ENCODE data around the gene WDFY2.

The WDFY2 gene

DNA sequence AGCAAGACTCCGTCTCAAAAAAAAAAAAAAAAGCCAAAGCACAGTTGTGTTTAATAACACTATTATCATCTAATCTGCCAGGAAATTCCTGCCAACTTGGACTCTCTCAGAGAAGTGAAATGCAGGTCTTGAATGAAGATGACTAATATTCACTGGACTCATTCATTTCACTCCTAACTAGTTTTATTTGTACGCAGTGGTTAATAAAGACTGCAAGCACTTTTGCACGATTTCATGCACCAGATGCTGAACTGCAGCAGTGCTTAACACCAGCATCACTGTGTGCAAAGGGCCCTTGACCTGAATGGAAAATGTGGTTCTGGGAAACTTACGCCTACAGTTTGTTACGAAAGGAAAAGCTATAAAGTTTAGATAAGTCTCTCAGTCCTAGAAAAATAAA is 156.4 kb downstream of the WDFY2 start:
- H3K9ac ChIP-seq (ENCODE audit: low read length), result no peak overlapping the region
- TF ChIP-seq CTCF (IDR thresholded peaks at IDR 0.05; ENCODE audit: insufficient read depth, low read length, poor library complexity, severe bottlenecking) (no peak), EZH2phosphoT487 (conservative IDR thresholded peaks at IDR 0.05; ENCODE audit: low read length) (no peak)
- H3K9me3 ChIP-seq (ENCODE audit: insufficient read depth, low read length), result no peaks in the 10 kb centered on the region
- H3K27ac ChIP-seq (ENCODE audit: low read depth, low read length), result no peak overlapping the region
- H3F3A ChIP-seq (ENCODE audit: insufficient read depth), result no peaks in the 10 kb centered on the region
- H3K4me3 ChIP-seq (ENCODE audit: insufficient read depth, low read length, poor library complexity, severe bottlenecking), result no peak overlapping the region
- H3K4me2 ChIP-seq (ENCODE audit: low read depth, low read length, poor library complexity, severe bottlenecking), result no peak overlapping the region
- no peaks in the 10 kb centered on the region for H3K9me2 ChIP-seq (replicated peaks; ENCODE audit: insufficient read depth, low read length)
- H2AFZ ChIP-seq (ENCODE audit: low read depth, low read length, severe bottlenecking), result no peak overlapping the region
- no peaks in the 10 kb centered on the region for H3K36me3 ChIP-seq (ENCODE audit: low read length)
- H4K20me1 ChIP-seq (ENCODE audit: low read depth, low read length), result no peaks in the 10 kb centered on the region
- no peaks in the 10 kb centered on the region for H3K79me2 ChIP-seq (ENCODE audit: insufficient read depth, low read length)
- no peaks in the 10 kb centered on the region for H3K27me3 ChIP-seq (ENCODE audit: low read length)

DNA sequence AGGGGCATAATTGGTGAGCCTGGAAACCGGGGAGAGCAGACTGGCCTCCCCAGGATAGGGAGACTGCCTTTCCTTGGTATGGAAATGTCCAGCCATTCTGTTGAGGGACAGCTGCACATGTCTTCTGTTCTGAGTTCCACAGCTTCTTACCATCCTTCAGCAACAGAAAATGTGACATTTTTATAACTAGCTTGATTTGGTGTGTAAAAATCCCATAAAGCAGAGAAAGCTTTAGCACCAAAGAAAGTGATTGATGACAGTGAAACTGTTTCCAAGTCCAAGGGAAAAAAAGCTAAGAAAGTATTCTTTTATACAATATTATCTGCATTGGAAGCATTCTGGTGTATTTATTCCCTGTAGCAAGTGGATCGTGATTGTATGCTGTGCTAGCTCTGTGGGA is 157.8 kb downstream of the WDFY2 start:
- H2AFZ ChIP-seq (ENCODE audit: low read depth, low read length, severe bottlenecking), result no peak overlapping the region
- H3K9me2 ChIP-seq (replicated peaks; ENCODE audit: insufficient read depth, low read length), result no peaks in the 10 kb centered on the region
- no peak overlapping the region for H3K4me2 ChIP-seq (ENCODE audit: low read depth, low read length, poor library complexity, severe bottlenecking)
- 0 out of 2 replicates have a peak, but pooled peaks cover 2% of the 10 kb centered on the region for H3K36me3 ChIP-seq (ENCODE audit: low read length)
- H3K9me3 ChIP-seq (ENCODE audit: insufficient read depth, low read length), result no peaks in the 10 kb centered on the region
- no peak overlapping the region for H3K27ac ChIP-seq (ENCODE audit: low read depth, low read length)
- no peaks in the 10 kb centered on the region for H3K79me2 ChIP-seq (ENCODE audit: insufficient read depth, low read length)
- H3K27me3 ChIP-seq (ENCODE audit: low read length), result no peaks in the 10 kb centered on the region
- no peak overlapping the region for H3K4me3 ChIP-seq (ENCODE audit: insufficient read depth, low read length, poor library complexity, severe bottlenecking)
- no peak overlapping the region for H3K9ac ChIP-seq (ENCODE audit: low read length)
- H4K20me1 ChIP-seq (ENCODE audit: low read depth, low read length), result no peaks in the 10 kb centered on the region
- TF ChIP-seq EZH2phosphoT487 (conservative IDR thresholded peaks at IDR 0.05; ENCODE audit: low read length) (no peak), CTCF (IDR thresholded peaks at IDR 0.05; ENCODE audit: insufficient read depth, low read length, poor library complexity, severe bottlenecking) (no peak)
- no peaks in the 10 kb centered on the region for H3F3A ChIP-seq (ENCODE audit: insufficient read depth)

GRCh38 chr13:51742611-51743010 is 158.3 kb downstream of the WDFY2 start:
- H3K4me2 ChIP-seq (ENCODE audit: low read depth, low read length, poor library complexity, severe bottlenecking), result no peak overlapping the region
- H3K27me3 ChIP-seq (ENCODE audit: low read length), result no peaks in the 10 kb centered on the region
- no peaks in the 10 kb centered on the region for H3K9me3 ChIP-seq (ENCODE audit: insufficient read depth, low read length)
- H3K9ac ChIP-seq (ENCODE audit: low read length), result no peak overlapping the region
- no peak overlapping the region for H3K4me3 ChIP-seq (ENCODE audit: insufficient read depth, low read length, poor library complexity, severe bottlenecking)
- no peaks in the 10 kb centered on the region for H3K79me2 ChIP-seq (ENCODE audit: insufficient read depth, low read length)
- 0 out of 2 replicates have a peak, but pooled peaks cover 2% of the 10 kb centered on the region for H3K36me3 ChIP-seq (ENCODE audit: low read length)
- H3F3A ChIP-seq (ENCODE audit: insufficient read depth), result no peaks in the 10 kb centered on the region
- no peak overlapping the region for H3K27ac ChIP-seq (ENCODE audit: low read depth, low read length)
- TF ChIP-seq CTCF (IDR thresholded peaks at IDR 0.05; ENCODE audit: insufficient read depth, low read length, poor library complexity, severe bottlenecking), result no peak
- TF ChIP-seq EZH2phosphoT487 (conservative IDR thresholded peaks at IDR 0.05; ENCODE audit: low read length), result no peak
- no peaks in the 10 kb centered on the region for H4K20me1 ChIP-seq (ENCODE audit: low read depth, low read length)
- no peak overlapping the region for H2AFZ ChIP-seq (ENCODE audit: low read depth, low read length, severe bottlenecking)
- no peaks in the 10 kb centered on the region for H3K9me2 ChIP-seq (replicated peaks; ENCODE audit: insufficient read depth, low read length)
